H9 (cell line): Measurements from ENCODE around the gene DCAF10. TPM values are rescaled to one million over a fixed set of nuclear protein-coding genes. Genes with fewer than 3 reads are reported as not detected.

ENCODE experiments used
- DNase-seq: peaks from one replicate; pipeline ENCODE4 v3.0.0-alpha.2; 2017
- H2AFZ ChIP-seq: one replicate; pipeline ENCODE4 v1.6.1; 2013; ENCODE audit warnings: mild to moderate bottlenecking, low read length, control low read depth, moderate library complexity
- H2AK5ac ChIP-seq: 2 replicates; pipeline ENCODE4 v1.6.1; 2013; ENCODE audit warnings: low read length, control low read depth, mixed read lengths; ENCODE audit not compliant: insufficient read length
- H2BK120ac ChIP-seq: one replicate; pipeline ENCODE4 v1.6.1; 2013; ENCODE audit warnings: low read depth, mild to moderate bottlenecking, low read length, control low read depth, inconsistent platforms; ENCODE audit not compliant: poor library complexity, severe bottlenecking
- H2BK12ac ChIP-seq: 2 replicates; pipeline ENCODE4 v1.6.1; 2013; ENCODE audit warnings: low read length, control low read depth, mixed read lengths, low read depth; ENCODE audit not compliant: insufficient read length
- H2BK15ac ChIP-seq: 2 replicates; pipeline ENCODE4 v1.6.1; 2013; ENCODE audit warnings: low read depth, low read length, control low read depth
- H2BK20ac ChIP-seq: one replicate; pipeline ENCODE4 v1.6.1; 2013; ENCODE audit warnings: low read depth, mild to moderate bottlenecking, low read length, control low read depth, inconsistent platforms; ENCODE audit not compliant: poor library complexity, severe bottlenecking
- H2BK5ac ChIP-seq: 2 replicates; pipeline ENCODE4 v1.6.1; 2013; ENCODE audit warnings: low read length, control low read depth, mixed read lengths; ENCODE audit not compliant: insufficient read length
- H3K14ac ChIP-seq: 2 replicates; pipeline ENCODE4 v1.6.1; 2013; ENCODE audit warnings: low read length, control low read depth; ENCODE audit not compliant: insufficient read depth
- H3K18ac ChIP-seq: 2 replicates; pipeline ENCODE4 v1.6.1; 2013; ENCODE audit warnings: low read depth, mild to moderate bottlenecking, mixed read lengths, low read length, control low read depth; ENCODE audit not compliant: insufficient read length
- H3K23ac ChIP-seq: 2 replicates; pipeline ENCODE4 v1.6.1; 2013; ENCODE audit warnings: low read length, control low read depth, mixed read lengths, low read depth; ENCODE audit not compliant: insufficient read length
- H3K23me2 ChIP-seq: 2 replicates; pipeline ENCODE4 v1.6.1; 2013; ENCODE audit warnings: low read depth, mild to moderate bottlenecking, mixed read lengths, low read length, control low read depth; ENCODE audit not compliant: insufficient read length, poor library complexity, severe bottlenecking
- H3K27ac ChIP-seq: 2 replicates; pipeline ENCODE4 v1.5.1; 2013; ENCODE audit warnings: low read length, control low read depth, mixed read lengths, low read depth; ENCODE audit not compliant: insufficient read length
- H3K27me3 ChIP-seq: 2 replicates; pipeline ENCODE4 v1.6.1; 2013; ENCODE audit warnings: low read length, control low read depth, inconsistent platforms; ENCODE audit not compliant: insufficient read depth
- H3K4ac ChIP-seq: 2 replicates; pipeline ENCODE4 v1.6.1; 2013; ENCODE audit warnings: low read depth, mild to moderate bottlenecking, control low read depth, inconsistent platforms, low read length, moderate library complexity
- H3K4me1 ChIP-seq: 2 replicates; pipeline ENCODE4 v1.6.1; 2013; ENCODE audit warnings: low read length, control low read depth, inconsistent platforms; ENCODE audit not compliant: insufficient read depth
- H3K4me2 ChIP-seq: 2 replicates; pipeline ENCODE4 v1.6.1; 2013; ENCODE audit warnings: low read length, control low read depth, mixed read lengths; ENCODE audit not compliant: insufficient read length, insufficient read depth
- H3K56ac ChIP-seq: 2 replicates; pipeline ENCODE4 v1.6.1; 2013; ENCODE audit warnings: low read depth, mild to moderate bottlenecking, mixed read lengths, low read length, control low read depth; ENCODE audit not compliant: insufficient read length
- H3K79me1 ChIP-seq: 2 replicates; pipeline ENCODE4 v1.6.1; 2013; ENCODE audit warnings: low read depth, mild to moderate bottlenecking, moderate library complexity, low read length, control low read depth, inconsistent platforms; ENCODE audit not compliant: insufficient read depth, poor library complexity, severe bottlenecking
- H3K79me2 ChIP-seq: 2 replicates; pipeline ENCODE4 v1.6.1; 2013; ENCODE audit warnings: low read length, control low read depth, inconsistent platforms; ENCODE audit not compliant: insufficient read depth
- H3K9ac ChIP-seq: 2 replicates; pipeline ENCODE4 v1.6.1; 2013; ENCODE audit warnings: low read length, control low read depth, mixed read lengths; ENCODE audit not compliant: insufficient read length; ENCODE audit errors: extremely low read depth
- H3K9me3 ChIP-seq: one replicate; pipeline ENCODE4 v1.6.1; 2013; ENCODE audit warnings: low read depth, low read length, inconsistent platforms; ENCODE audit not compliant: control insufficient read depth
- H3T11ph ChIP-seq: one replicate; pipeline ENCODE4 v1.6.1; 2013; ENCODE audit warnings: mild to moderate bottlenecking, low read length, control low read depth, inconsistent platforms
- H4K20me1 ChIP-seq: one replicate; pipeline ENCODE4 v1.6.1; 2013; ENCODE audit not compliant: control insufficient read depth, insufficient read length, insufficient read depth
- H4K5ac ChIP-seq: 2 replicates; pipeline ENCODE4 v1.6.1; 2013; ENCODE audit warnings: low read depth, mild to moderate bottlenecking, mixed read lengths, low read length, control low read depth; ENCODE audit not compliant: insufficient read length
- H4K8ac ChIP-seq: replicated peaks from 2 replicates; pipeline ENCODE4 v1.6.1; 2013; ENCODE audit warnings: low read length, control low read depth, mixed read lengths, low read depth; ENCODE audit not compliant: insufficient read length
- H4K91ac ChIP-seq: 2 replicates; pipeline ENCODE4 v1.6.1; 2013; ENCODE audit warnings: low read depth, mild to moderate bottlenecking, moderate library complexity, mixed read lengths, low read length, control low read depth; ENCODE audit not compliant: insufficient read length
- H3K27ac Mint-ChIP-seq, 3 experiments: 2 replicates in 2 of 3; 3 replicates in 1 of 3; pipeline ENCODE4 v1.8.0; 2020 to 2021; ENCODE audit warnings: mixed read lengths in 3 of 3, mild to moderate bottlenecking in 1 of 3, moderate library complexity in 1 of 3
- H3K27me3 Mint-ChIP-seq: 2 replicates; pipeline ENCODE4 v1.8.0; 2021; ENCODE audit warnings: low read depth, mild to moderate bottlenecking, moderate library complexity, mixed read lengths
- H3K36me3 Mint-ChIP-seq, 3 experiments: 2 replicates in 2 of 3; 3 replicates in 1 of 3; pipeline ENCODE4 v1.8.0; 2020 to 2021; ENCODE audit warnings: low read depth in 3 of 3, mixed read lengths in 3 of 3; ENCODE audit not compliant: insufficient read depth in 1 of 3
- H3K4me1 Mint-ChIP-seq, 2 experiments: 2 replicates each; pipeline ENCODE4 v1.8.0; 2020; ENCODE audit warnings: mixed read lengths in 2 of 2
- H3K4me3 Mint-ChIP-seq, 2 experiments: 2 replicates in 1 of 2; 3 replicates in 1 of 2; pipeline ENCODE4 v1.8.0; 2020 to 2021; ENCODE audit warnings: mild to moderate bottlenecking in 2 of 2, mixed read lengths in 2 of 2, moderate library complexity in 1 of 2
- H3K9me3 Mint-ChIP-seq, 2 experiments: 2 replicates in 1 of 2; 3 replicates in 1 of 2; pipeline ENCODE4 v1.8.0; 2020; ENCODE audit warnings: mild to moderate bottlenecking in 2 of 2, mixed read lengths in 2 of 2, moderate library complexity in 1 of 2
- WGBS: extraction: QIAGEN DNeasy Blood & Tissue Kit; methylation state at CpG from one replicate; pipeline ENCODE4 v1.1.7; 2013; ENCODE audit warnings: missing lambda C conversion rate, low lambda C conversion rate, mixed read lengths; ENCODE audit not compliant: insufficient read length; ENCODE audit errors: extremely low coverage; 5-methylcytosine and 5-hydroxymethylcytosine counted together
- total RNA-seq: library from RNA; stranded (reverse); gene quantifications from 2 replicates; pipeline ENCODE4 v1.2.1, GENCODE V29; 2021
- TF ChIP-seq, protein P1 (sequence below): fragments of 200-600 bp; sonication (generic); conservative IDR thresholded peaks from 3 replicates; pipeline ENCODE4 v1.8.0; 2021; ENCODE audit warnings: antibody characterized with exemption, mild to moderate bottlenecking

The DCAF10 gene
- total RNA-seq, 1 experiment from 2014 or later, result 13.4 TPM

DNA sequence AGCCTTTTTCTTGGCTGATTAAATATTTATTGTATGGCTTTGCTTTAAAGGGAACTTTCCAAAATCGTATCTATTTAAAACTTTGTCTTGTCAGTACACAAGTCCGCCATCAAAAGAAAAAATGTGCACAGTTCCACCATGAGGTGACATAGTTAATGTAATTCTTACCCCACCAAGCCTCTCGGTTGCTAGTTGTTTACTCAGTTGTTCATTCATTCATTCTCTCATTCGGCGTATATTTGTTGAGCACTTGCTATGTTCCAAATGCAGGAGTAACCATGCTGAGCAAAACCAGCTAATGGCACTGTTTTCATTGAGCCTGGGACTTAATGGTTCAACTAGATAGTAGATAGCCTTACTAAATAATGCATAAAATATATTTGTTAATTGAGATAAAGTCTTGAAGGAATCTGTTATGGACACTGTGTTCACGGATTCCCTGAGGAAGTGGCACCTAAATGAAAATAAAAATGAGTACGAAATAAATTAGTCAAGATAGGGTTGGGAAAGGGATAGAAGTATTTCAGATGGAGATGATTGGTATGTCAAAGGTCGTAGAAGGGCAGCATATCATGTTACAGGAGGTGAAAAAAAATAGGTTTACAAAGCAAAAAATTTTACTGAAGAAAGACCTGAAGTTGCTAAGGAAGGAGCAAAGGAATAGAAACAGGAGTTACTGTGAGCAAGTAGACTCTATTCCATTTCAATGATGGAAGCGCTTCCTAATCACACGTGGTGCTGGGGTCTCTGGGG lies 1.5 kb downstream of the DCAF10 start:
- Histone ChIP-seq H3K4me2 (peak overlapping the region; percentile 99), H3K27me3 (no peaks in the 10 kb centered on the region)

More for the DNA sequence above, 1.5 kb downstream of the DCAF10 start:
- 100% methylated on average over 1 of the region's 10 CpGs for WGBS
- Mint-ChIP-seq H3K9me3 (no peaks in the 10 kb centered on the region), H3K27me3 (no peaks in the 10 kb centered on the region), H3K27ac (no peak overlapping the region), H3K4me3 (peak overlapping the region; percentile 97 to 98), H3K4me1 (peaks cover 23 to 25% of the 10 kb centered on the region in 2 experiments), H3K36me3 (no peaks in the 10 kb centered on the region; a peak in 1 of 7 replicates)
- Histone ChIP-seq H3K23ac (no peak overlapping the region), H3K18ac (no peak overlapping the region), H2BK15ac (no peak overlapping the region), H3K56ac (no peak overlapping the region), H3K23me2 (peaks cover 11% of the 10 kb centered on the region), H3K4ac (no peak overlapping the region), H4K20me1 (no peaks in the 10 kb centered on the region), H4K5ac (no peak overlapping the region), H2BK120ac (no peak overlapping the region), H3K27ac (no peak overlapping the region), H3T11ph (no peak overlapping the region), H3K9me3 (no peaks in the 10 kb centered on the region), H4K91ac (no peak overlapping the region), H2AFZ (no peak overlapping the region), H4K8ac (no peak overlapping the region), H2AK5ac (no peak overlapping the region), H3K4me1 (peaks cover 2% of the 10 kb centered on the region), H2BK20ac (no peak overlapping the region), H3K9ac (peak overlapping the region; percentile 70), H3K79me2 (peaks cover 7% of the 10 kb centered on the region; the same call in 1 of the 2 replicates), H3K79me1 (no peaks in the 10 kb centered on the region), H3K14ac (no peak overlapping the region), H2BK5ac (no peak overlapping the region), H2BK12ac (no peak overlapping the region)
- TF ChIP-seq, protein P1, sequence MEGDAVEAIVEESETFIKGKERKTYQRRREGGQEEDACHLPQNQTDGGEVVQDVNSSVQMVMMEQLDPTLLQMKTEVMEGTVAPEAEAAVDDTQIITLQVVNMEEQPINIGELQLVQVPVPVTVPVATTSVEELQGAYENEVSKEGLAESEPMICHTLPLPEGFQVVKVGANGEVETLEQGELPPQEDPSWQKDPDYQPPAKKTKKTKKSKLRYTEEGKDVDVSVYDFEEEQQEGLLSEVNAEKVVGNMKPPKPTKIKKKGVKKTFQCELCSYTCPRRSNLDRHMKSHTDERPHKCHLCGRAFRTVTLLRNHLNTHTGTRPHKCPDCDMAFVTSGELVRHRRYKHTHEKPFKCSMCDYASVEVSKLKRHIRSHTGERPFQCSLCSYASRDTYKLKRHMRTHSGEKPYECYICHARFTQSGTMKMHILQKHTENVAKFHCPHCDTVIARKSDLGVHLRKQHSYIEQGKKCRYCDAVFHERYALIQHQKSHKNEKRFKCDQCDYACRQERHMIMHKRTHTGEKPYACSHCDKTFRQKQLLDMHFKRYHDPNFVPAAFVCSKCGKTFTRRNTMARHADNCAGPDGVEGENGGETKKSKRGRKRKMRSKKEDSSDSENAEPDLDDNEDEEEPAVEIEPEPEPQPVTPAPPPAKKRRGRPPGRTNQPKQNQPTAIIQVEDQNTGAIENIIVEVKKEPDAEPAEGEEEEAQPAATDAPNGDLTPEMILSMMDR, result no peak
- no peak for DNase-seq
